ENCODE measurements around the gene OLFM1.
"Not testable (repeated sequence)": the region's sequence is repeated elsewhere in the genome, so short reads cannot be mapped to it uniquely, and the experiment has no call there.

OLFM1 gene

DNA sequence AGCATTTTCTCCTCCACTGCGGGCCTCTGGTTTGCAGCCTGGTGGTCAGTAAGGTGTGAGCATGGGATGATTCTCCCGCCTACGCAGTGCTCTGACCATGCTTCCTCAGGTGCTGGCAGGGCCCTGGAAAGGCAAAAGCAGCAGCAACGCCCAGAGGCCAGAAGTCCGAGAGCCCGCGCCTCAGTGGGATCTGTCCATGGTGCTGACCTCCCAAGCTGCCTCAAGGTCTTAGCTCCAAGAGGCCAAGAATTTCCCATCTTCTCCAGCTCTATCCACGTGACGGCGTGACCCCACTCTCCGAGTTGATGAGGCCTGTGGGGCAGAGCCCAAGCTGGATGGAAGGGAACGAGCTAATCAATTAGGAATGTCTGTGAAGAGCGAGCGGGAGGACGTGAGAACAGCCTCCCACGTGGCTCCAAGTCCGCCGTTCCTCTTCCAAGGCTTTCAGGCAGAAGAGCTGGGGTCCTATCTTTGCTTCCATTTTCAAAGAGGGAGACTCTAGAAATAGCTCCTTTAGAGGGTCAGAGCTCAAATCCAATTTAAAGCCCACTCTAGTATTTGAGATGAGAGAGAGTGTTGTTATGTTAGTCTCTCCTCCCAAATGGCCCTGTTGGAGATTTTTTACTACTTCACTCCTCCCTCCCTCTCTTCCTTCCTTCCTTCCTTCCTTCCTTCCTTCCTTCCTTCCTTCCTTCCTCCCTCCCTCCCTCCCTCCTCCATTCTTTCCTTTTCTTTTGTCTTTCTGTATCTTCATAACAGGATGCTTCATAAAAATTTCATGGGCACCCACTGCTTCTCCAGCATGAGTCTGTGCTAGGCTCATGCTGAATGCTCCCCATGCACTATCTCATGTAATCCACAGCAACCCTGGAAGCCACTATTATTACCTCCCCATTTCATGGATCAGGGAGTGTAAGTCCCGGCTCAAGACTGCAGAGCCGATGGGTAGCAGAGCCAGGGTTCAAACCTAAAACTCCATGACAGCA, 69.3 kb downstream of the OLFM1 start:
- no peak for DNase-seq

- no peak for DNase-seq
Measured at GRCh38 chr9:135157856-135158563, 70.5 kb downstream of the OLFM1 start.

DNA sequence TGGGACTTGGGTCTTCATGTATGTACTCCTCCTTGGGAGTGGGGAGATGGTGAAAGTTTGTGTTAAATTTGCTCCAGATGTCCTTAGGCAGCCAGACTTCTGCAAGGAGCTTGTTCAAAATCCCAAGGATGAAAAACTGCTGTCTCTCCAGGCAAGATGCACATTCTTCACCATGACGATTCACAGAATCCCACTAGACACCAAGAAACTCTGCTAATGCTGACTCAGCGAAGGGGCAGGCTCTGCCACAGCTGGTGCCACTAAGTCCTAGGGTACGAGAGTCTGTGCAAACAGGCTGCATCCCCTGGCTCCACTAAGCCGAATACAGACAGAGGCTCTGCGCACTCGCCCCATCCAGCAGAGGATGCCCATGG, 71.1 kb downstream of the OLFM1 start:
- no peak for DNase-seq

DNA sequence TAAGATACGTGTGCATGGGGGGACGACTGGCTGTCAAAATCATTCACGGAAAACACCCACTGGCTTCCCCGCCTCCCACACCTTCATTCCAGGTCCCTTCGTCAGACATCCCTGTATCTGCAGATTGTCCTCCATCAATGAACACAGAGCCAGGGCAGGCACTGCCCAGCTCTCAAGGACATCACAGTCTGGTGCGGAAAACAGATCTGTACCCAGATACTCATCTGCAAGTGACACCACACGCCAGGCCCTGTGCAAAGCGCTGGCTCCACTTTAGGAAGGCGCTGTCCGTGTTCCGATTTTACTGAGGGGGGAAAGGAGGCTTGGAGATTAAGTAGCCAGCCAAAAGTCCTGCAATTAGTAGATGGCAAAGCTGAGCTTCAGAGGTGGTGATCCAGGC, 72.3 kb downstream of the OLFM1 start:
- no peak for DNase-seq

DNA sequence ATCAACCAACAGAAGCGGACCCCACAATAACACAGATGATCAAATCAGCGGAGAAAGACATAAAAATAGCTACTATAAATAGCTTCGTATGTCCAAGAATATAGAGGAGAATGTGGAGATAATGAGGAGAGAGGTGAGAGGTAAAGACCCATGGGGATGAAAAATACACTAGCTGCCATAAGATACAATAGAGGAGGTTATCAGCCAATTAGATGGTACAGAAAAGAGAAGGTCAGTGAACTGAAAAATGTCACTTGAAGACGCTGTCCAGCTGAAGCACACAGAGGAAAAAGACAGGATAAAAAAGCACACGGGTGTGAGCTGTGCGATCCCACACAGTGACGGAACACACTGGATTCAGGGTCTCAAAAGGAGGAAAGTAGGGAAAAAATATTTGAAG, 73.4 kb downstream of the OLFM1 start:
- no peak for DNase-seq

- not testable (repeated sequence) for DNase-seq
Measured at GRCh38 chr9:135162599-135162998, 75.1 kb downstream of the OLFM1 start.

- no peak for DNase-seq
Measured at GRCh38 chr9:135163023-135163780, 75.7 kb downstream of the OLFM1 start.

- no peak for DNase-seq
Measured at GRCh38 chr9:135164036-135164435, 76.6 kb downstream of the OLFM1 start.

- no peak for DNase-seq
Measured at GRCh38 chr9:135165003-135165711, 77.7 kb downstream of the OLFM1 start.

DNA sequence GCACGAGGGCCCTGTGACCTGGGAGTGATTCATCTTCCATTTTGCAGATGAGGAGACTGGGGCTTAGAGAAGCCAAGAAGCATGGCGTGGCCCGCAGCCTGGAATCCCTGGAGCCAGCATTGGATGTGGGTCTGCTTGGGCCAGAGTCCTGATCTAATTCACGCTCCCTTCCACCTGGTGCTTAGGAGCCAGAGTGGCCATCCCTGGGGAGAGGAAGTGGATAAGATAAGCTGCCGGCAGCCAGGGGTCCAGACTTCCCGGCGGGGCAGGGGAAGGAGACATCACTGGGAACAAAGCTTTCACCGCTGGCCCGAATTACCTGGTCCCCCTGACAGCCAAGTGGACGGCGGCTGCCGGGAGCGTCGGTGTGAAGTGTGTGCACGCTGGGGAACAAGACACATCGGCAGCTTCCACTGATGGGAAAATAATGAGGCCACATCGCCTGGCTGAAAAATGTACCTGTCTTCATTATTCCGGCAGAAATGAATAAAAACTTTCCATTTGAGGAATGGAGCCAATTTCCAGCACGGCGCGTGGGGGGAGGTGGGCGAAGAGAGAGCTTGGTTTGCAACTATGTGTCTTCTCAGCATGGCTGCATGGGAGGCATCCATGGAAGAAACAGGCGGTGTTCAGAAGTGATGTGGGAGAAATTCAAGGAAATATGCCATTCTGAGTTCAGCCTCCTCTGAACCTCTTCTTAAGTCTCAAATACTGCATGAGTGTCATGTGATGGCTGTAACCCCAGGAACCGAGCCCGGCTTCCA, 78.5 kb downstream of the OLFM1 start:
- no peak for DNase-seq

GRCh38 chr9:135166565-135166964, 79.1 kb downstream of the OLFM1 start:
- no peak for DNase-seq

DNA sequence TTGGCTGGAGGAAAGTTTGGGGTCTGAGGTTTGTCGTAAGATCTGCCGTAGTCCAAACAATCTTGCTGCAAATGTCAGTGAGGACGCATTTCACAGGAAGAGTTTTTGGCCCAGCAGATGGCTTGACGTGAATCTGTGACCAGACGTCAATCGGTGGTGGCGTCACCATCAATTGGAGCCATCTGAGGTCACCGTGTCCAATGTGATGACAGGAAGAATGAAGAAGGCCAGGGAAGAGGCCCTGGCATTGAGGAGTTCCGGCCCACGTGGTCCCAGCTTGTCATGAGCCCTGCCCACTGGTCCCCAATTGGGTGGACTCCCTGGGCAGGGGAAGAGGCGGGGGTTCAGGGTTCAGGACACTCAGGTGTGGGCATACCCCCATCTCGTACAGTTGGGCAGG, 79.9 kb downstream of the OLFM1 start:
- DNase-seq = no peak

- no peak for DNase-seq
Measured at GRCh38 chr9:135167849-135168655, 80.6 kb downstream of the OLFM1 start.

DNA sequence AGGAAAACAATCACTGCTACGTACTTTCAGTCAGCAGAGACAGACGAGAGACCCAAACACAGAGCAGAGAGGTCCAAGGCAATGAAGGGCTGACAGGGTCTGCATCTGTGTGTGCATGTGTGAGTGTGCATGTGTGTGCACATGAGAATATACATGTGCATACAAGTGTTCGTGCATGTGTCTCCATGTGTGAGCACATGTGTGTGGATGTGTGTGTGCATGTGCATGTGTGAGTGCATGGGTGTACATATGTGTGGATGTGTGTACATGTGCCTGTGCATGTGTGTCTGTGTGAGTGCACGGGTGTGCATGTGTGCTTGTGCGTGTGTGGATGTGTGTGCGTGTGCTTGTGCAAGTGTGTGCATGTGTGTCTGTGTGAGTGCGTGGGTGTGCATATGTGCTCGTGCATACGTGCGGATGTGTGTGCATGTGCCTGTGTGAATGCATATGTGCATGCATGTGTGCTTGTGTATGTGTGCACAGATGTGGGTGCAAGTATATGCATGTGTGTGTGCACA, 82.3 kb downstream of the OLFM1 start:
- no peak for DNase-seq

GRCh38 chr9:135170535-135170934, 83.1 kb downstream of the OLFM1 start:
- no peak for DNase-seq
